ENCODE measurements around the gene SDK1.

Gene SDK1

GRCh38 chr7:3336042-3336665, 35.1 kb downstream of the SDK1 start:
- no peak for DNase-seq (ENCODE audit: low read depth)

- no peak for DNase-seq (ENCODE audit: low read depth)
Measured at GRCh38 chr7:3338161-3338560, 37.1 kb downstream of the SDK1 start.

- no peak for DNase-seq (ENCODE audit: low read depth)
Measured at GRCh38 chr7:3345699-3346481, 44.8 kb downstream of the SDK1 start.

- no peak for DNase-seq (ENCODE audit: low read depth)
Measured at GRCh38 chr7:3349126-3349525, 48.1 kb downstream of the SDK1 start.

- no peak for DNase-seq (ENCODE audit: low read depth)
Measured at GRCh38 chr7:3356173-3356572, 55.1 kb downstream of the SDK1 start.

GRCh38 chr7:3358991-3359390, 57.9 kb downstream of the SDK1 start:
- no peak for DNase-seq (ENCODE audit: low read depth)

GRCh38 chr7:3367261-3367660, 66.2 kb downstream of the SDK1 start:
- no peak for DNase-seq (ENCODE audit: low read depth)

- DNase-seq (ENCODE audit: low read depth) = no peak
Measured at GRCh38 chr7:3370068-3370830, 69.2 kb downstream of the SDK1 start.

- no peak for DNase-seq (ENCODE audit: low read depth)
Measured at GRCh38 chr7:3370921-3371320, 69.9 kb downstream of the SDK1 start.

GRCh38 chr7:3371601-3372000, 70.5 kb downstream of the SDK1 start:
- DNase-seq (ENCODE audit: low read depth) = no peak

- no peak for DNase-seq (ENCODE audit: low read depth)
Measured at GRCh38 chr7:3374239-3374638, 73.2 kb downstream of the SDK1 start.

- no peak for DNase-seq (ENCODE audit: low read depth)
Measured at GRCh38 chr7:3378390-3379150, 77.5 kb downstream of the SDK1 start.

- DNase-seq (ENCODE audit: low read depth) = no peak
Measured at GRCh38 chr7:3380034-3380433, 79.0 kb downstream of the SDK1 start.

- no peak for DNase-seq (ENCODE audit: low read depth)
Measured at GRCh38 chr7:3380886-3381685, 80.0 kb downstream of the SDK1 start.

GRCh38 chr7:3386423-3387190, 85.6 kb downstream of the SDK1 start:
- DNase-seq (ENCODE audit: low read depth) = no peak

- DNase-seq (ENCODE audit: low read depth) = no peak
Measured at GRCh38 chr7:3393862-3394261, 92.8 kb downstream of the SDK1 start.

GRCh38 chr7:3397324-3397723, 96.3 kb downstream of the SDK1 start:
- DNase-seq (ENCODE audit: low read depth) = no peak

GRCh38 chr7:3399858-3400257, 98.8 kb downstream of the SDK1 start:
- no peak for DNase-seq (ENCODE audit: low read depth)

GRCh38 chr7:3404501-3404900, 103.4 kb downstream of the SDK1 start:
- no peak for DNase-seq (ENCODE audit: low read depth)

- no peak for DNase-seq (ENCODE audit: low read depth)
Measured at GRCh38 chr7:3408814-3409595, 108.0 kb downstream of the SDK1 start.
